Activated gamma-delta T cell treated with Interleukin-2 at 50 U/mL for 16 hours (primary cell): ENCODE measurements around the gene VSIG10.

Experiments used
- DNase-seq: peaks from one replicate; pipeline ENCODE4 v3.0.0-alpha.2; 2020

The VSIG10 gene

GRCh38 chr12:118059341-118060191 is 44.2 kb downstream of the VSIG10 start:
- DNase-seq, result no peak

DNA sequence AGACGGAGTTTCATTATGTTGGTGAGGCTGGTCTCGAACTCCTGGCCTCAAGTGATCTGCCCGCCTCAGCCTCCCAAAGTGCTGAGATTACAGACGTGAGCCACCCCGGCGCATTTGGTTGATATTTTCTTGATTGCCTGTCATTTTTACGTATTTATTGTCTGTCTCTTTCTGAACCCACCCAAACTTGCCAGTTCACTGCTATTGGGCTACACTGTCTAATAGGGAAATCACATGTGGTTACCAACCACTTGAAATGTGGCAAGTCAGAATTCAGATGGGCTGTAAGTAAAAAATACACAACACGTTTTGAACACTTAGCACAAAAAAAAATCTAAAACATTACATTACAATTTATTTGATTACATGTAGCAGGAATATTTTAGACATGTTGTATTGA is 44.9 kb downstream of the VSIG10 start:
- DNase-seq, result no peak

- no peak for DNase-seq
These were observed 45.6 kb downstream of the VSIG10 start for GRCh38 chr12:118058227-118058626.

GRCh38 chr12:118055865-118056773 is 47.7 kb downstream of the VSIG10 start:
- no peak for DNase-seq

DNA sequence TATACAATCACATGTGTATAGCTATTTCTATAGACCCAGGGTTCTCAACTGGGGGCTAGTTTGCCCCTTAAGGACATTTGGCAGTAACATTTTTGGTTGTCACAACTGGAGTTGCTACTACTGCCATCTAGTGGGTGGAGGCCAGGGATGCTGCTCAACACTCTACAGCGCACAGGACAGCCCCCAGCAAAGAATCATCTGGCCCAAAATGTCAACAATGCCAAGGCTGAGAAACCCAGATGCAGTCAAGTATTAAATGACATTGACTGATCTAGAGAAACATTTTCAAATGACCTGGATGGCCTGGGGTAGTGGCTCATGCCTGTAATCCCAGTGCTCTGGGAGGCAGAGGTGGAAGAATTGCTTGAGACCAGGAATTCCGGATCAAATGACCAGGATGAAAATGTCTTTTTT is 48.7 kb downstream of the VSIG10 start:
- peak; percentile 63 for DNase-seq

- DNase-seq, result no peak
These were observed 50.5 kb downstream of the VSIG10 start for GRCh38 chr12:118053071-118053985.

DNA sequence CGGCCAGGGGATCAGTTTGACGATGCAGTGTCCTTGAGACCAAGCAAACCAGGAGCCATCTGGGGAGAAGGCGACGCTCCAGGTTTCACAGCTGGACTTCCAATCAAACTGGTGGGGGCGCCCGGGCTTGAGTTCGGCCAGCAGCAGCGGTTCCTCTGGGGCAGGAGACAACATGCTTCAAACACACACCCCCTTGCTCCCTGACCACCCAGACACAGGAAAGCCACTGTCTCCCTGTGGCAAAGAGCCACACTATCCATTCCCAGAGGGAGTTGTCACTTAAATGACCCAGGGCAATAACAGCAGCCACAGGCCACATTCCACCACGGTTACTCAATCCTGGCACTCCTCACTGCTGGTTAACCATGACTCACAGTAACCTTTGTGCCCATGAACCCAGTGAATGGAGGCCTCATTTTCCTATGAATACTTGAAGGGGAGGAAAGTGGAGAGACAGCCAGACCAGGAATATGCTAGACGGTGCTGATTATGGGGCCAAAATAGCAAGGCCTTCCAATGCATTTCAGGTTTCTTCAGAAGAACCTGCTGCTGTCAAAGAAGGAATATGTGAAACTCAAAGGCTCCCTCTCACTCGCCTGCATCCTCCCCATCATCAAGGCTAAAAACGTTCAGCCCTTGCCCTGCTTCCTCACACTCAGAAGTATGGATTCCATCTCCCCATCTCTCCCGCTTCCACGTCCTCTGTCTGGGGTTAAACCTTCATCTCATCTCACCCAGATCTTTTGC is 51.3 kb downstream of the VSIG10 start:
- DNase-seq, result no peak

DNA sequence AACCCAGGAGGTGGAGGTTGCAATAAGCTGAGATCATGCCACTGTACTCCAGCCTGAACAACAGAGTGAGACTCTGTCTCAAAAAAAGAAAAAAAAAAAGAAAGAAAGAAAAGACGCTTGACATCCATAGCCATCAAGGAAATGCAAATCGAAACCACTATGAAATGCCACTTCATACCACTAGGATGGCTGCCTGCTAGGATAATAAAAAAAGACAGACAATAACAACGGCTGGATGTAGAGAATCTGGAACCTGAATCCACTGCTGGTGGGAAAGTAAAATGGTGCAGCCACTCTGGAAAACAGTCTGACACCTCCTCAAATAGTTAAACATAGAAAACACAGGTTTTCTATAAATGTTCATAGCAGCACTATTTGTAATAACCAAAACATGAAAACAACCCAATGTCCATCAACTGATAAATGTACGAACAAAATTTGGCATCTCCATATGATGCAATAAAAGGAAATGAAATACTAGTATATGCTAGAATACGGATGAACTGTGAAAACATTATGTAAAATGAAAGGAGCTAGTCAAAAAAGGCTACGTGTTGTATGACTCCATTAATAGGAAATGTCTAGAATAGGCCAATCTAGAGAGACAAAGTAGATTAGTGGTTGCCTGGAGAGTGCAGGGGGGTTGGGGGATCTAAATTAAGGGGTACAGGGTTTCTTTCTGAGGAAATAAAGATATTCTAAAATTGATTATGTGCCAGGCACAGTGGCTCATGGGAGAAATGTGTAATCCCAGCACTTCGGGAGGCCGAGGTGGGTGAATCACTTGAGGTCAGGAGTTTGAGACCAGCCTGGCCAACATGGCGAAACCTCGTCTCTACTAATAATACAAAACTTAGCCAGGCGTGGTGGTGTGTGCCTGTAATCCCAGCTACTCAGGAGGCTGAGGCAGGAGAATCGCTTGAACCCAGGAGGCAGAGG is 52.6 kb downstream of the VSIG10 start:
- no peak for DNase-seq

GRCh38 chr12:118046430-118046829 is 57.4 kb downstream of the VSIG10 start:
- no peak for DNase-seq

DNA sequence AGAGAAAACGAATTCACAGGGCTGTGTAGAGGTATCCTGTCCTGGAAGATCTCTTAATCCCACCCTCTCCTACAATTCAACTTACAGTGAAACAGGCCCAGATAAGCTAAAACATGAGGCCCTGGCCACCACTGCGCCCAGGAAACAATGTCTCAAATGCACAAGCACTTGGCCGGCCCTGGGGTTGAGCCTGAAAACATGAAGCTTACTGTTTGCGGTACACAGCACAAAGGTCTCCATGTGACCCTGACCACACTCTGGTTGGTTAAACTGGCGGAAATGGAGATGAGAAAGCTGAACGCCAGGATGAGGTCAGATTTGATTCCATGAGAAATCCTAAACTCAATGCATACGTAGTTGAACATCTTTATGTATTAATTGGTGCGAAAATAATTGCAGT is 59.2 kb downstream of the VSIG10 start:
- no peak for DNase-seq

- DNase-seq, result no peak
These were observed 59.7 kb downstream of the VSIG10 start for GRCh38 chr12:118044075-118044474.

- no peak for DNase-seq
These were observed 61.7 kb downstream of the VSIG10 start for GRCh38 chr12:118042091-118042490.

GRCh38 chr12:118038137-118038536 is 65.7 kb downstream of the VSIG10 start:
- DNase-seq, result no peak

GRCh38 chr12:118036672-118037411 is 67.0 kb downstream of the VSIG10 start:
- DNase-seq, result no peak

GRCh38 chr12:118035190-118036041 is 68.4 kb downstream of the VSIG10 start:
- DNase-seq, result no peak

- no peak for DNase-seq
These were observed 69.2 kb downstream of the VSIG10 start for GRCh38 chr12:118034429-118035189.

GRCh38 chr12:118033902-118034301 is 69.9 kb downstream of the VSIG10 start:
- no peak for DNase-seq

GRCh38 chr12:118033323-118033722 is 70.5 kb downstream of the VSIG10 start:
- DNase-seq, result no peak
